Measurements from ENCODE around the gene TSSK6. TPM values are rescaled to one million over a fixed set of nuclear protein-coding genes. Genes with fewer than 3 reads are reported as not detected.

The TSSK6 gene
- total and polyA plus RNA-seq, 8 donors: 0.69 to 2.5 (median 1.5) TPM

- 39 to 44% methylated on average over 21 to 23 of the region's 23 CpGs for WGBS, 2 donors
- no peak for ATAC-seq
Observed at GRCh38 chr19:19549804-19550464, 34.6 kb upstream of the TSSK6 start.

GRCh38 chr19:19548915-19549759 is 33.8 kb upstream of the TSSK6 start:
- Histone ChIP-seq H3K27ac (no peak overlapping the region), H3K4me1 (no peaks in the 10 kb centered on the region), H3K9me3 (no peaks in the 10 kb centered on the region), H3K4me3 (no peak overlapping the region), H3K36me3 (no peaks in the 10 kb centered on the region), H3K27me3 (no peaks in the 10 kb centered on the region)
- ATAC-seq (no peak), FAIRE-seq (no peak), DNase-seq (peak in 1 of 6 donors; percentile 24)
- WGBS, 2 donors: 42 to 54% methylated on average over 13 of the region's 13 CpGs
- no peak for TF ChIP-seq CTCF (IDR thresholded peaks at IDR 0.05)
- intact Hi-C loops (cut with DNase I): loop anchor here in 2 of 3 donors (10.0 kb wide), 2 partner anchors 86 to 396 kb away; no protein-coding TSS in a partner anchor

More at GRCh38 chr19:19549804-19550464, 34.6 kb upstream of the TSSK6 start:
- Histone ChIP-seq H3K36me3 (no peaks in the 10 kb centered on the region), H3K4me1 (no peaks in the 10 kb centered on the region), H3K4me3 (no peak overlapping the region), H3K9me3 (no peaks in the 10 kb centered on the region), H3K27ac (no peak overlapping the region), H3K27me3 (no peaks in the 10 kb centered on the region)
- FAIRE-seq: no peak
- intact Hi-C loops (cut with DNase I): loop anchor here in 2 of 3 donors (10.0 kb wide), 2 partner anchors 85 to 395 kb away; no protein-coding TSS in a partner anchor
- no peak for TF ChIP-seq CTCF (IDR thresholded peaks at IDR 0.05)
- DNase-seq: no peak

GRCh38 chr19:19547674-19548336 is 32.5 kb upstream of the TSSK6 start:
- FAIRE-seq: no peak
- Histone ChIP-seq H3K27me3 (no peaks in the 10 kb centered on the region), H3K27ac (no peak overlapping the region), H3K9me3 (no peaks in the 10 kb centered on the region), H3K36me3 (no peaks in the 10 kb centered on the region), H3K4me3 (no peak overlapping the region), H3K4me1 (no peaks in the 10 kb centered on the region)
- intact Hi-C loops (cut with DNase I): loop anchor here in 2 of 3 donors (10.0 kb wide), 2 partner anchors 87 to 397 kb away; no protein-coding TSS in a partner anchor
- DNase-seq: peak in 1 of 6 donors; percentile 43
- ATAC-seq: no peak
- 44 to 53% methylated on average over 14 to 15 of the region's 15 CpGs for WGBS, 2 donors
- no peak for TF ChIP-seq CTCF (IDR thresholded peaks at IDR 0.05)

- TF ChIP-seq CTCF (IDR thresholded peaks at IDR 0.05): no peak
- FAIRE-seq (no peak), ATAC-seq (no peak), DNase-seq (peak in 1 of 6 donors; percentile 64)
- Histone ChIP-seq H3K4me1 (no peaks in the 10 kb centered on the region), H3K4me3 (no peak overlapping the region), H3K27ac (no peak overlapping the region), H3K36me3 (no peaks in the 10 kb centered on the region), H3K9me3 (no peaks in the 10 kb centered on the region), H3K27me3 (peaks cover 0 to 3% (median 0%) of the 10 kb centered on the region in 4 donors)
- 48 to 52% methylated on average over 19 of the region's 19 CpGs for WGBS, 2 donors
- intact Hi-C loops (cut with DNase I): loop anchor here in 2 of 3 donors (10.0 kb wide), 2 partner anchors 88 to 398 kb away; no protein-coding TSS in a partner anchor
Observed at GRCh38 chr19:19546751-19547162, 31.4 kb upstream of the TSSK6 start.

Data from pancreas (tissue), 10 donors.